Measurements from ENCODE around the gene DMD.

GRCh38 chrX:31112226-31112999 is 2098.9 kb downstream of the DMD start:
- TF ChIP-seq, protein P1, sequence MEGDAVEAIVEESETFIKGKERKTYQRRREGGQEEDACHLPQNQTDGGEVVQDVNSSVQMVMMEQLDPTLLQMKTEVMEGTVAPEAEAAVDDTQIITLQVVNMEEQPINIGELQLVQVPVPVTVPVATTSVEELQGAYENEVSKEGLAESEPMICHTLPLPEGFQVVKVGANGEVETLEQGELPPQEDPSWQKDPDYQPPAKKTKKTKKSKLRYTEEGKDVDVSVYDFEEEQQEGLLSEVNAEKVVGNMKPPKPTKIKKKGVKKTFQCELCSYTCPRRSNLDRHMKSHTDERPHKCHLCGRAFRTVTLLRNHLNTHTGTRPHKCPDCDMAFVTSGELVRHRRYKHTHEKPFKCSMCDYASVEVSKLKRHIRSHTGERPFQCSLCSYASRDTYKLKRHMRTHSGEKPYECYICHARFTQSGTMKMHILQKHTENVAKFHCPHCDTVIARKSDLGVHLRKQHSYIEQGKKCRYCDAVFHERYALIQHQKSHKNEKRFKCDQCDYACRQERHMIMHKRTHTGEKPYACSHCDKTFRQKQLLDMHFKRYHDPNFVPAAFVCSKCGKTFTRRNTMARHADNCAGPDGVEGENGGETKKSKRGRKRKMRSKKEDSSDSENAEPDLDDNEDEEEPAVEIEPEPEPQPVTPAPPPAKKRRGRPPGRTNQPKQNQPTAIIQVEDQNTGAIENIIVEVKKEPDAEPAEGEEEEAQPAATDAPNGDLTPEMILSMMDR (IDR thresholded peaks at IDR 0.05): no peak
- no peak for TF ChIP-seq EZH2 (IDR thresholded peaks at IDR 0.05; ENCODE audit: borderline replicate concordance, insufficient read depth, low read depth, low read length, poor library complexity, severe bottlenecking)
